ENCODE data around the gene PRKG1. TPM values are rescaled to one million over a fixed set of nuclear protein-coding genes. Genes with fewer than 3 reads are reported as not detected.

The PRKG1 gene
- total and polyA plus RNA-seq, 2 donors (not counting 1 experiment from before 2014, with no cell fraction given): not detected

GRCh38 chr10:51144161-51144781 lies 70.0 kb downstream of the PRKG1 start:
- H3K4me1 Mint-ChIP-seq: no peaks in the 10 kb centered on the region
- H3K36me3 ChIP-seq (replicated peaks in 1 of 2; ENCODE audit: control extremely low read depth in 1 of 2, control insufficient read depth in 1 of 2, extremely low read depth in 1 of 2, insufficient read depth in 2 of 2, low read length in 1 of 2): no peaks in the 10 kb centered on the region
- H3K4me3 ChIP-seq (ENCODE audit: control extremely low read depth in 1 of 5, extremely low read depth in 1 of 5, insufficient read depth in 1 of 5, low read depth in 2 of 5, low read length in 4 of 5): no peak overlapping the region
- DNase-seq (no peak), ATAC-seq (ENCODE audit: low read depth) (no peak)
- no peak overlapping the region for H3K4me3 Mint-ChIP-seq
- no peaks in the 10 kb centered on the region for H3K27me3 Mint-ChIP-seq
- POLR2A ChIA-PET: no interaction called here
- H3K4me2 ChIP-seq (replicated peaks; ENCODE audit: low read depth, low read length, poor library complexity, severe bottlenecking): no peak overlapping the region
- H3K27ac Mint-ChIP-seq: no peak overlapping the region
- TF ChIP-seq CTCF (IDR thresholded peaks at IDR 0.05): no peak
- no peak for TF ChIP-seq EZH2 (IDR thresholded peaks at IDR 0.05; ENCODE audit: borderline replicate concordance, insufficient read depth, low read depth, low read length, poor library complexity, severe bottlenecking)
- H3K9ac ChIP-seq (ENCODE audit: low read length): no peak overlapping the region
- no peaks in the 10 kb centered on the region for H3K4me1 ChIP-seq (ENCODE audit: control insufficient read depth in 2 of 2, insufficient read depth in 2 of 2, low read length in 2 of 2)
- no peak overlapping the region for H2AFZ ChIP-seq (ENCODE audit: insufficient read depth, low read depth, low read length, poor library complexity, severe bottlenecking)
- CTCF ChIA-PET: no interaction called here
- WGBS (ENCODE audit: insufficient coverage): no CpG with 5 or more reads among the region's 1 CpG
- no peaks in the 10 kb centered on the region for H3K79me2 ChIP-seq (ENCODE audit: control insufficient read depth, insufficient read depth, low read length)
- H4K20me1 ChIP-seq (ENCODE audit: control insufficient read depth, insufficient read depth, low read length, poor library complexity, severe bottlenecking): no peaks in the 10 kb centered on the region
- H3K9me3 ChIP-seq (ENCODE audit: control extremely low read depth in 1 of 3, control insufficient read depth in 2 of 3, insufficient read depth in 1 of 3, low read length in 2 of 3): no peaks in the 10 kb centered on the region
- no peak overlapping the region for H3K27ac ChIP-seq (ENCODE audit: low read length in 2 of 2)
- intact Hi-C loops (cut with micrococcal nuclease): no loop called here
- no peaks in the 10 kb centered on the region for H3K9me3 Mint-ChIP-seq (ENCODE audit: insufficient read depth)
- H3K27me3 ChIP-seq (replicated peaks in 1 of 4; ENCODE audit: control extremely low read depth in 1 of 4, control insufficient read depth in 3 of 4, insufficient read depth in 4 of 4, low read length in 3 of 4): no peaks in the 10 kb centered on the region

GRCh38 chr10:51145375-51145774 lies 71.1 kb downstream of the PRKG1 start:
- H3K9ac ChIP-seq (ENCODE audit: low read length): no peak overlapping the region
- 100% methylated on average over 4 of the region's 7 CpGs for WGBS (ENCODE audit: insufficient coverage)
- Mint-ChIP-seq H3K27me3 (no peaks in the 10 kb centered on the region), H3K27ac (no peak overlapping the region), H3K4me3 (no peak overlapping the region), H3K9me3 (ENCODE audit: insufficient read depth) (no peaks in the 10 kb centered on the region), H3K4me1 (no peaks in the 10 kb centered on the region)
- TF ChIP-seq EZH2 (IDR thresholded peaks at IDR 0.05; ENCODE audit: borderline replicate concordance, insufficient read depth, low read depth, low read length, poor library complexity, severe bottlenecking): no peak
- no peak for TF ChIP-seq CTCF (IDR thresholded peaks at IDR 0.05)
- ATAC-seq (ENCODE audit: low read depth): no peak
- H4K20me1 ChIP-seq (ENCODE audit: control insufficient read depth, insufficient read depth, low read length, poor library complexity, severe bottlenecking): no peaks in the 10 kb centered on the region
- H3K79me2 ChIP-seq (ENCODE audit: control insufficient read depth, insufficient read depth, low read length): no peaks in the 10 kb centered on the region
- ChIA-PET CTCF (no interaction called here), POLR2A (no interaction called here)
- H3K36me3 ChIP-seq (replicated peaks in 1 of 2; ENCODE audit: control extremely low read depth in 1 of 2, control insufficient read depth in 1 of 2, extremely low read depth in 1 of 2, insufficient read depth in 2 of 2, low read length in 1 of 2): no peaks in the 10 kb centered on the region
- no peak overlapping the region for H2AFZ ChIP-seq (ENCODE audit: insufficient read depth, low read depth, low read length, poor library complexity, severe bottlenecking)
- H3K27ac ChIP-seq (ENCODE audit: low read length in 2 of 2): no peak overlapping the region
- no peaks in the 10 kb centered on the region for H3K27me3 ChIP-seq (replicated peaks in 1 of 4; ENCODE audit: control extremely low read depth in 1 of 4, control insufficient read depth in 3 of 4, insufficient read depth in 4 of 4, low read length in 3 of 4)
- intact Hi-C loops (cut with micrococcal nuclease): no loop called here
- H3K4me3 ChIP-seq (ENCODE audit: control extremely low read depth in 1 of 5, extremely low read depth in 1 of 5, insufficient read depth in 1 of 5, low read depth in 2 of 5, low read length in 4 of 5): no peak overlapping the region
- H3K4me1 ChIP-seq (ENCODE audit: control insufficient read depth in 2 of 2, insufficient read depth in 2 of 2, low read length in 2 of 2): no peaks in the 10 kb centered on the region
- H3K9me3 ChIP-seq (ENCODE audit: control extremely low read depth in 1 of 3, control insufficient read depth in 2 of 3, insufficient read depth in 1 of 3, low read length in 2 of 3): no peaks in the 10 kb centered on the region
- no peak overlapping the region for H3K4me2 ChIP-seq (replicated peaks; ENCODE audit: low read depth, low read length, poor library complexity, severe bottlenecking)
- no peak for DNase-seq

All from B cell (primary cell).